IPS-20b (cell line): ENCODE data around the gene PSMA7.

ENCODE experiments used
- H3K27ac ChIP-seq: one replicate; pipeline ENCODE4 v1.5.1; 2013; ENCODE audit warnings: low read length
- H3K27me3 ChIP-seq: 2 replicates; pipeline ENCODE4 v1.6.1; 2013; ENCODE audit warnings: mild to moderate bottlenecking, low read length, inconsistent platforms; ENCODE audit not compliant: insufficient read depth
- H3K36me3 ChIP-seq: 2 replicates; pipeline ENCODE4 v1.6.1; 2013; ENCODE audit warnings: low read depth, mild to moderate bottlenecking, inconsistent platforms, low read length, moderate library complexity; ENCODE audit not compliant: insufficient read depth
- H3K4me1 ChIP-seq: 2 replicates; pipeline ENCODE4 v1.6.1; 2013; ENCODE audit warnings: mild to moderate bottlenecking, control low read depth, inconsistent platforms, low read length, moderate library complexity; ENCODE audit not compliant: insufficient read depth
- H3K4me3 ChIP-seq: 2 replicates; pipeline ENCODE4 v1.5.1; 2013; ENCODE audit warnings: mild to moderate bottlenecking, low read length, inconsistent platforms
- H3K9ac ChIP-seq: 2 replicates; pipeline ENCODE4 v1.6.1; 2013; ENCODE audit warnings: low read depth, mild to moderate bottlenecking, inconsistent platforms, low read length, moderate library complexity
- H3K9me3 ChIP-seq: 2 replicates; pipeline ENCODE4 v1.6.1; 2013; ENCODE audit warnings: mild to moderate bottlenecking, low read depth, low read length, inconsistent platforms; ENCODE audit not compliant: insufficient read depth

The PSMA7 gene

DNA sequence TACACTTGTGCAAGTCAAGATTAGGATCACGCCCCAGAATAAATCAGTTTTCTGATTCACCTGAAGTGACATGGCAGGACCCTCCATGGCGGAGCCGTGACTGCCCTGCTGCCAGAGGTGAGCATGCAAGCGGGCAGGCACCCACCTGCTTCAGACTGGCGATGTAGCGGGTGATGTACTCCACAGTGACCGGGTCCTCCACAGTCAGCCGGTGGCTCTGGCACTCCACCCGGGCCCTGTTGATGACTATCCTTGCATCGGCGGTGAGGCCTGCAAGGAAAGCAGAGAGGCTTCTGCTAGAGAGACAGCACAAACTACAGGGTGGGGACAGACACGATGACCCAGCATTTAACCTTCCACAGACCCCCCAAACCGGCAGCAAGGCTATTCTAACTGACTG lies 3.6 kb downstream of the PSMA7 start:
- Histone ChIP-seq H3K4me1 (peaks cover 10% of the 10 kb centered on the region; the same call in 1 of the 2 replicates), H3K9me3 (no peaks in the 10 kb centered on the region), H3K9ac (no peak overlapping the region), H3K36me3 (peaks cover 69% of the 10 kb centered on the region), H3K27me3 (peaks cover 2% of the 10 kb centered on the region; the same call in 1 of the 2 replicates), H3K4me3 (no peak overlapping the region), H3K27ac (no peak overlapping the region)

DNA sequence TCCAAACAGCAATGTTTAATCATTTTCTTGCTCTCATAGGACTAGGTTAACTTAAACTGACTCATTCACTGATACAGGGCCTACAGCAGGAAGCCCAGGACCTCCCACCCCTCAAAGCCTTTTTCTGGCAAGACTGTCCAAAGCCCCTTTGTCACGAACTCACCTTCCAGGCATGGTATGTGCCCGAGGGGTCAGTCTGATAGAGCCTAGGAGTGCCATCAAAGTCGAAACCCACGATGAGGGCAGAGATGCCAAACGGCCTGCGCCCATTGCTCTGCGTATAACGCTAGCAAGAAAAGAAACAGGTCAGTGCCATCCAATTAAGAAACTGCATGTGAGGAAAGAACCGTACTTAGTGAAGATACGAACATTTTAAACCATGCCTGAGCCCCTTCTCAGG lies 4.3 kb downstream of the PSMA7 start:
- H3K4me1 ChIP-seq = peaks cover 8% of the 10 kb centered on the region; the same call in 1 of the 2 replicates
- peaks cover 75% of the 10 kb centered on the region for H3K36me3 ChIP-seq
- H3K27me3 ChIP-seq = no peaks in the 10 kb centered on the region

DNA sequence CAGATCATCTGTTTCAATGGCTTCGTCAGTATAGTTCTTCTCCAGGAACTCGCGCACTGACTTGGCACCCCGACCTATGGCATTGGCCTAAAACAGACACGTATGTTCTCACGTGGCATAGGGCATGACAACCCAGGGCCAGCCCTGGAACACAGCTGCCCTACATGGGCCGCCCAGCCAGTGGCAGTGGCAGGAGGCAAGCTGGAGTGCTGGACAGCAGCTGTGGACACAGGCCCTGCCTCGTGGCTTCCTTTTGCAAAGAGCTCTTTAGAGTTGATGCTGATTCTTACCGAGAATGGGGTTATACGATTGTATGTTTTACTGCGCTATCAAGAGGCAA lies 5.0 kb downstream of the PSMA7 start:
- H3K36me3 ChIP-seq = peaks cover 83% of the 10 kb centered on the region
- H3K4me3 ChIP-seq = no peak overlapping the region
- no peak overlapping the region for H3K27ac ChIP-seq
- no peaks in the 10 kb centered on the region for H3K9me3 ChIP-seq
- peaks cover 8% of the 10 kb centered on the region; the same call in 1 of the 2 replicates for H3K4me1 ChIP-seq
- H3K27me3 ChIP-seq = no peaks in the 10 kb centered on the region
- no peak overlapping the region for H3K9ac ChIP-seq

More for the DNA sequence above, 4.3 kb downstream of the PSMA7 start:
- Histone ChIP-seq H3K9me3 (no peaks in the 10 kb centered on the region), H3K9ac (no peak overlapping the region), H3K4me3 (no peak overlapping the region), H3K27ac (no peak overlapping the region)

DNA sequence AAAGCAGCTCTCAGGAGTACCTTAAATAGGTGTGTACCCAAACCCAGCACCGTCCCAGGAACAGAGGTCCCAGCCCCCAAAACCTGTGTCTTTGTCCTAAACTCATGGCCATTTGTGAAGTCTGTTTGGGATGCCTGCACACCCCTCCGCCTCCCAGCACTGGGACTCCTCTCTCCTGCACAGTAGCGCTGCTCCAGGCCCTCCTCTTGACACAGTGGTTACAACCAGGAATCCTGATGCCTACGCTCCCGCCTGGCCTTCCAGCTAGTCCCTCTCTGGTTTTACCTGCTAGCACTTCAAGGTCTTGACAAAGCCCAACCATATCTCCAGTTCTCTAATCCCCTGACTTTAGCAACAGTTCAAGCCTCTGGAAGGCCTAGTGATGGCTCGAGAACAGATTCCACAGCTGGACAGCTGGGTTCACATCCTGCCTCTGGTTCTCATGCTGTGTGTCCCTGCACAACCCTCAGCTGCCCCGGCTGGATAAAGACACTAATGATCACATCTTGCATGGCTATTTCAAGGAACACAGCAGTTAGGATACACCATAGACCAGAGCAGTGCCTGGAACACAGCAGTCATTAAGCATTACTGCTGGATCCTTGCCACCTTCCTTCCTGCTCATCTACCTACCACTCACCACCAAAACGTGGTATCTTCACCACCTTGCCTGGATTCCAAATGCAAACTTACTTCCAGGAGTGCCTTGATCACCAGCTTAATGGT lies 5.6 kb downstream of the PSMA7 start:
- H3K27ac ChIP-seq = no peak overlapping the region

GRCh38 chr20:62137092-62137384 lies 6.2 kb downstream of the PSMA7 start:
- no peaks in the 10 kb centered on the region for H3K9me3 ChIP-seq
- no peak overlapping the region for H3K4me3 ChIP-seq
- peaks cover 8% of the 10 kb centered on the region; the same call in 1 of the 2 replicates for H3K4me1 ChIP-seq
- H3K27me3 ChIP-seq = no peaks in the 10 kb centered on the region
- peaks cover 94% of the 10 kb centered on the region for H3K36me3 ChIP-seq
- no peak overlapping the region for H3K9ac ChIP-seq
- no peak overlapping the region for H3K27ac ChIP-seq

More for the DNA sequence above, 5.6 kb downstream of the PSMA7 start:
- H3K36me3 ChIP-seq = peaks cover 88% of the 10 kb centered on the region
- peaks cover 8% of the 10 kb centered on the region; the same call in 1 of the 2 replicates for H3K4me1 ChIP-seq
- H3K27me3 ChIP-seq = no peaks in the 10 kb centered on the region
- no peak overlapping the region for H3K9ac ChIP-seq
- H3K4me3 ChIP-seq = no peak overlapping the region
- no peaks in the 10 kb centered on the region for H3K9me3 ChIP-seq

DNA sequence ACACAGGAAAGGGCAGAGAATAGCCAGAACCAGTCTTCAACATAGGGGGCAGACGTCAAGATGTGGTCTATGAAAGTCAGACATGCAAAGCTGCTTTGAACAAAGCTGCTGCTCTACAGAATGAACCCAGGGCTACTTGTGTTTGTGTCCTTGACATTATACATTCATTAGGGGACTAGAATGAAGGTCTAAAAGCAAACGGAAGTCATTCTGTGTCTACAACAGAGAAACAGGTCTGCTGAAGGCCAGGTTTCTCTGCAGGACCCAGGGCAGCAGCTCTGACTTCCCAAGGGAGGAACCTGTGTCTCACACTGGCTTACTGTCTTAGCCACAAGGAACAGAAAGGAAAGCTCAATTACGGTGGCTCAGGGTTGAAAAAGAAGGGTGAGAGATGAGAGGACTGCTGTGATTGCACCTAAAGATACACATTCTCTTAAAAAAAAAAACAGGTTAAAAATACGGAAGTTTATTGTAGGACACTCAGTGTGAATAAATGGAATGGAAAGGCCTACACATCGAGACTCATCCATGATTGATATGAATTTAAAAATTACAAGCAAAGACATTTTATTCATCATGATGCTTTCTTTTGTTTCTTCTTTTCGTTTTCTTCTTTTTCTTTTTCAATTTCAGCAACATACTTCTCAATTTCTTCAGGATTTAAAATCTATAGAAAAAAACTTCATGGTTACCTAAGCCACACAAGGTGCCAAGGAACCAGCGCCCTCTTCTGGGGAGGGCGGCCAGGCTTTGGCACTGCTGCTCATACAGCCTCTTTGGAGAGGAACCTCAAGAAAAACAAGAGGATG lies 6.7 kb downstream of the PSMA7 start:
- Histone ChIP-seq H3K9me3 (no peaks in the 10 kb centered on the region), H3K27me3 (no peaks in the 10 kb centered on the region), H3K27ac (no peak overlapping the region), H3K4me3 (no peak overlapping the region), H3K9ac (no peak overlapping the region), H3K4me1 (peaks cover 3% of the 10 kb centered on the region; the same call in 1 of the 2 replicates), H3K36me3 (peaks cover 97% of the 10 kb centered on the region)

- Histone ChIP-seq H3K9ac (no peak overlapping the region), H3K27ac (no peak overlapping the region), H3K4me3 (no peak overlapping the region), H3K36me3 (peaks cover 99% of the 10 kb centered on the region), H3K9me3 (no peaks in the 10 kb centered on the region), H3K27me3 (no peaks in the 10 kb centered on the region), H3K4me1 (no peaks in the 10 kb centered on the region)
These were observed 7.5 kb downstream of the PSMA7 start for GRCh38 chr20:62135573-62136266.

DNA sequence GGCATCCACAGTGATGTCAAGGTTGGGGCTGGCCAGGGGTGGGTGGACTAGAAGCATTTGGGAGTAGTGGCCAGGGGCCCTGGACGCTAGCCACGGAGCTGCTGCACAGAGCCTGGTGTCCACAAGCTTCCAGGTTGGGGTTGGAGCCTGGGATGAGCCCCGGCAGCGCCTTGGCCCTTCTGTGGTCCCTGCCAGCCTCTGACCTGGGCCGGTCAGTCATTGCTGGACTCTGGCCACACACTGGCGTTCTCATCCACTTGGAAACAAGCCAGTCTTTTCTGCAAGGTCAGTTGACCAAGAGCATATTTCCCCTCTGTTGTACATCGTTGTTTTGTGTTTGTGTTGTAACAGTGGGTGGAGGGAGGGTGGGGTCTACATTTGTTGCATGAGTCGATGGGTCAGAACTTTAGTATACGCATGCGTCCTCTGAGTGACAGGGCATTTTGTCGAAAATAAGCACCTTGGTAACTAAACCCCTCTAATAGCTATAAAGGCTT lies 8.4 kb downstream of the PSMA7 start:
- no peaks in the 10 kb centered on the region for H3K9me3 ChIP-seq
- no peaks in the 10 kb centered on the region for H3K4me1 ChIP-seq
- peaks cover 99% of the 10 kb centered on the region for H3K36me3 ChIP-seq
- H3K27me3 ChIP-seq = no peaks in the 10 kb centered on the region
- no peak overlapping the region for H3K27ac ChIP-seq
- H3K4me3 ChIP-seq = no peak overlapping the region
- H3K9ac ChIP-seq = no peak overlapping the region

DNA sequence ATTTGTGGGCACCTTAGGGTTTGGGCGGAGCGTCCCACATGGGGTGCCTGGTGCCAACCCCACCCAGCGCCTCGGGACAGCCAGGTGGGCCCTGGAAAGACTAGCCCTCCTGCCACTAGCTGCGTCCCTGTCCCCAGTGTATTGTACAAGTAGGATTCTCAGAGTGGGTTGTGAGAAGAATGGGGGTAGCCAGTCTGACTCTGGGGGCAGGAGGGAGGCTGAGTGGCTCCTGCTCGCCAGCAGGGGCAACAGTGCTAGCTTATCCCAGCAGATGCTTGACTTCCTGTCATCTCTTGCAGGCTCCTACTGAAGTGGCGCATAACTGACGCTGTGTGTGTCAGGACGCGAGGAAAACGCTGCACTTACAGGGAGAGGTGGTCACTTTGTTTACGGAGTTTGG lies 9.3 kb downstream of the PSMA7 start:
- Histone ChIP-seq H3K27me3 (no peaks in the 10 kb centered on the region), H3K9me3 (no peaks in the 10 kb centered on the region), H3K4me3 (no peak overlapping the region), H3K27ac (no peak overlapping the region), H3K9ac (no peak overlapping the region), H3K36me3 (peaks cover 99% of the 10 kb centered on the region), H3K4me1 (no peaks in the 10 kb centered on the region)

DNA sequence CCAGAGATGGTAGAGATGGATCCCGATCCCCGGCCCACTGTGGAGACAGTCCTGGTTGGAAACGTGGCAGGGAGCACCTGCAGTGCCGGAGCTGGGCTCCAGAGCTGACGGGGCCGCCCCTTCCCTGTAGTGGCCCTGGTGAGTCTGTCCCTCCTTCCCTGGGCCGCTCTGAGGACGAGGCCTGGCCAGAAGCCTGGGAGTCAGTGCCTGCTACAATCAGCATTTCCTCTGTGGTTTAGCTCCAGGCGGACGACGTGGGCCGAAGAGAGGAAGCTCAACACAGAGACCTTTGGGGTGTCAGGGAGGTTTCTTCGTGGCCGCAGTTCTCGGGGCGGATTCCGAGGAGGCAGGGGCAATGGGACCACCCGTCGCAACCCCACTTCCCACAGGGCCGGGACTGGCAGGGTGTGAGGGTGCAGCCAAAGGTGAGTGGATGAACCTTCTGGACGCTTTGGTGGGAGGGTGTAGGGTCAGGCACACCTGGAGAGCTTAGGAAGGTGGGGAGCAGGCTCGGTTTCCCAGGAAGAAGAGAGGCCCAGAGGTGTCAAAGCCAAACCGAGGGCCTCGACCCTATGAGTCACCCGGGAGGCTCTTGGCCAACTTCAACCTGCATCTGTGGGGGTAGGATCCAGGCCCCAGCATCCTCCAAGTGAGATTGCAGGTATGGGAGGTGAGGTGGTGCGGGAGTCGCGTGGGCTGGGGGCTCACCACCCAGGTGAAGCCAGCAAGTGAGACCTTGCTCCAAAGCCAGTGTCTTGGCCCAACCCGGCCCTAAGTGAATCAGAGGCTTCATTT lies 9.9 kb downstream of the PSMA7 start:
- Histone ChIP-seq H3K27me3 (no peaks in the 10 kb centered on the region), H3K9me3 (no peaks in the 10 kb centered on the region), H3K9ac (no peak overlapping the region), H3K27ac (no peak overlapping the region), H3K4me3 (no peak overlapping the region), H3K36me3 (peaks cover 99% of the 10 kb centered on the region), H3K4me1 (no peaks in the 10 kb centered on the region)

- Histone ChIP-seq H3K4me1 (no peaks in the 10 kb centered on the region), H3K36me3 (peaks cover 99% of the 10 kb centered on the region), H3K27ac (no peak overlapping the region), H3K9ac (no peak overlapping the region), H3K4me3 (no peak overlapping the region), H3K27me3 (no peaks in the 10 kb centered on the region), H3K9me3 (no peaks in the 10 kb centered on the region)
These were observed 10.8 kb downstream of the PSMA7 start for GRCh38 chr20:62132421-62132820.
